Ecto neural progenitor cell (in vitro differentiated cells): ENCODE results near the gene GSTA3.
A peak's percentile ranks its signal among the peaks of the same experiment; 100 is the strongest.
"Not testable (repeated sequence)": the region's sequence is repeated elsewhere in the genome, so short reads cannot be mapped to it uniquely, and the experiment has no call there.

Experiments used
- DNase-seq: peaks from one replicate; pipeline ENCODE4 v3.0.0-alpha.2; 2018; ENCODE audit warnings: low spot score

The GSTA3 gene

DNA sequence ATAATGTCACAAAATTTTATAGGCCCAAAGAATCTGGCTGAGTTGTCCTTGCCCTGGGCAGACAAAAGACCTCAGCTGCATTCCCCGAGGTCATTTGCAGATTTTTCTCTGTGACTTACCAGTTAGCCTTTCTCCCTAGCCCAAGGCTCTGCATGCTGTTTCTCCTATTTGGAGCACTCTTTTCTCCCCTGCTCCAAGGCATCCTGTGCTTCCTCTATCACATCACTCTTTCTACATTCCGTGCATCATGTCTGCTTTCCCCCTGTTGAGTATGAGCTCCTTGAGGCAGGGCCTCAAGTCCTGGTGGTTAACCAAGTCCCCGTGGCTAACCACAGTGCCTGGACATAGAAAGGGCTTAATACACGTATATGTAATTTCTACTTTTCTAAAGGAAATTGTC, 593 bp upstream of the GSTA3 start:
- no peak for DNase-seq

- no peak for DNase-seq
Observed at GRCh38 chr6:52909131-52909530, 367 bp downstream of the GSTA3 start.

DNA sequence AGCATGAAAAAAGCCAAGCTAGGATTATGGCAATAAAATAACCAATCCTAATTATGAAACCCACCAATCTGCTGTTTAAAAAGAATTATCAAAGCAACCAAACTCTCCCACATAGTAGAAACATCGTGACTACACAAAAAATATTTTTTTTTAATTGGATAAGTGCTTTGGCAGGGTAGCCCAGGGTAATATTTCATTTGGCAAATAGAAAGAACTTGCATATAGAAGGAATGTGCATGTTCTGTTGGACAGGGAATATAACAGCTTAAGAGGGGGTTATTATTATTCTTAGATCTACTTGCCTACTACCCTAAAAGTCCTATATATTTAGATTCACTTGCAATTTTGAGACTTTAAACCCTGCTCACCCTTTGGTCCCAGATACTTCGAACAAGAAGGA, 972 bp downstream of the GSTA3 start:
- no peak for DNase-seq

GRCh38 chr6:52904562-52905279, 4.8 kb downstream of the GSTA3 start:
- DNase-seq = no peak

DNA sequence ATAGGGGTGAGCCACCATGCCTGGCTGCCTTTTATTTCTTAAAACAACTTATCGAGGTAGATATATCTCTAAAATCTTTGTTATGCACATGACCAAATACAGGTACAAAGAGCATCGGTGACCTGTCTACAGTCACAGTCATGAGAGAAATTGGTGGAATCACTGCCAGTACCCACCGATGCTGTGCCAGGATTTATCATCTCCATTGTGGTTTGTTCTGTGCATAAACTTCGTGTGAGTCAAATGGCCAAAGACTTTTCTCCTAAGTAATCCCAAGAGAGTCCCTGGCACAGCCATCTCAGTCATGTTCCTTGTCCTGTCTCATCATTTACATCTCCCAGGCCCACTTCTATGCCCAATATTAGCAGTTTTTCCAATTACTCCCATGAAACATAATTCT, 9.0 kb downstream of the GSTA3 start:
- DNase-seq = no peak

DNA sequence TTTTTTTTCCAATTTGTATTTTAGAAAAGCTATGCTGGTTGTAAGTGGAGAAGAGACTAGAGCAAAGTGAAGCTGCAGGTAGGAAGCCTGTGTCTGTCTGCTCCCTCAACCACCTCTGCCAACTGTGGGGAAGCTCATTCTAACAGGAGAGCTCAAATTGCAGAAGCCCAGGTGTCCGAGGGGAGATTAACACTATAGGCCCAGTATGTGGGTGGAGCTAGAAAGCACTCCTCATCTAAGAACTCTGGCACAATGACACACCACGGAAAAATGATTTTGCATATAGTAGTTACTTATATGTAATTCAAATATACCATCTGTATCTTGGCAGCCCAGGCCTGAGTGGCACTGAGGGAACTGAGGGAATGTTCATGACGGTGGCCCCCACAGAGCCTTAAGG, 13.7 kb downstream of the GSTA3 start:
- not testable (repeated sequence) for DNase-seq

DNA sequence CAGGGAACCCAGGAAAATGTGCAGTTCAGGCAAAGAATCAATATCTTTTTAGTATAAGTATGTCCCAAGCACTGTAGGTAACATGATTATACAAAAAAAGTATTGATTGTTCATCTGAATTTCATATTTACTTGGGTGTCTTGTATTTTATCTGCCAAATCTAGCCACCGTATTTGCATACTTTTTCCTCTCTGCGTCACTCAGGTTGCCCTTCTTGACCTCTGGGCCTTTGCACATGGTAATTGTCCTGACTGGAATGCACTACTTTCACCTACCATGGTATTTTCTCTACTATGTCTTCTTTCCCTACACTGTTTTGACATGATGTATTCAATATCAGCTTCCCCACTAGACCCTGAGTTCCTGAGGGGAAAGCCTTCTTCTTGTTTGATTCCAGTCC, 15.2 kb downstream of the GSTA3 start:
- DNase-seq = no peak

DNA sequence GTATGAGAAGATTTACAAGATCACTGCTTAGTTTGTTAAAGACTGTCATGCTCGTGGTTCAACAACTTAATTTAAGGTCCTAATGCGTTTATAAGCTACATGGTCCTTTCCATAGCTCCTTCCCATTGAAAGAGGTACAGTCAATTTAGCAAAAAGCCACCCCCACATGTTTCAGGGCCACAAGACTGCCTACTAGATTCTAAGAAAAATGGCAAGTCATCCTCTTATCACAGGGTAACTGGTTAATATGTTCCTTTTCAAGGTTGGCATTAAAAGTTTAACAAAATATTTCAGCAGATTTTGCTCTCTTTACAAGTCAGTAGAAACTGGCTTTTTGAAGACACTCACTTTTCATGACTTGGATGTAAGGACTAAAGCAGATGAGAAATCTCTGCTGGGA, 15.7 kb downstream of the GSTA3 start:
- DNase-seq = no peak

- no peak for DNase-seq
Observed at GRCh38 chr6:52893221-52893620, 16.3 kb downstream of the GSTA3 start.

- DNase-seq = no peak
Observed at GRCh38 chr6:52890018-52890417, 19.5 kb downstream of the GSTA3 start.

GRCh38 chr6:52887910-52888524, 21.5 kb downstream of the GSTA3 start:
- no peak for DNase-seq

DNA sequence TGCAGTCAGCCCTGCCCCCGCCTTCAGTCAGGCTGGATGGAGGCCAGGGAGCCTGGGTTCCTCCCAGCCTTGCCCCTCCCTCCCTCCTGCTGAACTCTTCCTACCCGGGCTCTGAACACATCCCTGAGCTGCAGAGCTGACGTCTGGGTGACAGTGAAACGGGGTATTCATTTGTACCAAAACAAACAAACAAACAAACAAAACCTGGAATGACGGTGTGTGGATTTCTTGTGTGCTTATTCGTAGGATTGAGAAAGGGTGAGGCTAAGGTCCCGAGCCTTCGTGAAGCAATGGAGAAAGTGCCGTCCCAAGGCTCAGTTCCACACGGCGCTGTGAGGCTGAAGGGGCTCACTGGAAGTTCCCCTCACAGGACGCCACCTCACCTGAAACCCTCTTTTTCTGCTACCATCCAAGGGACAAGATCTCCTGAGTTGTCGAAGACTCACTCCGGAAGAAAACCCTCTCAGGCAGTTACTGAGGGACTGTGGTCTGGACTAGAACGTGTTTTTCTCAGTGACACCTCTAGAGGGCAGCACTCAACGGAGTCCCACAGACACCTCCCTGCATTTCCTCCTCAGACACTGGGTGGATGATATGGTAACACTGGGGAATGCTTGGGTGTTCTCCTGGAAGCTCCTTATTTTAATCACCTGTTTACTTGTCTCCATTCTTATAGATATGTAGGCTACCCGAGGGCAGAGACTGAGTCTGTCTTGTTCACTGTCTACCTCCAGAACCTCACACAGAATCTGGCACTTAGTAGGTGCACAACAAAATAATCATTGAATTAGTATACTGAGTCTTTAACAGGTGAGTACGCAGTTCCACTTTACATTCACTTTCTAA, 27.3 kb downstream of the GSTA3 start:
- DNase-seq = peak; percentile 69

DNA sequence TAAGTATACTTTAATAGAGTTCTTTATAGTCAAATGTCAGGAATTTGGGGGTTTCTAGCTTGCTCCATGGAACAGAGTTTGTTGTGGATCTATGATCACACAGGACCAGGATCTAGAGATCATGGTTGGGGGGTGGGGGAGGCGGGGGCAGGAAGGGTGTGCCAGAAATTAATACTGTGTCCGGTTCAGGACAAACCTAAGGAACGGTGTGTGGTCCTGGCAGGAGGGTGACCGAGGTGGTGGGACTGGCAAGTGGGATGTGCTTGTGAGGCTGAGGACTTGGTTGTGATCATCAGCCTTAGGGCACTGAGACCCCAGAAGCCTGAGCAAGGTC, 27.9 kb downstream of the GSTA3 start:
- DNase-seq = no peak

GRCh38 chr6:52877786-52878185, 31.7 kb downstream of the GSTA3 start:
- no peak for DNase-seq

DNA sequence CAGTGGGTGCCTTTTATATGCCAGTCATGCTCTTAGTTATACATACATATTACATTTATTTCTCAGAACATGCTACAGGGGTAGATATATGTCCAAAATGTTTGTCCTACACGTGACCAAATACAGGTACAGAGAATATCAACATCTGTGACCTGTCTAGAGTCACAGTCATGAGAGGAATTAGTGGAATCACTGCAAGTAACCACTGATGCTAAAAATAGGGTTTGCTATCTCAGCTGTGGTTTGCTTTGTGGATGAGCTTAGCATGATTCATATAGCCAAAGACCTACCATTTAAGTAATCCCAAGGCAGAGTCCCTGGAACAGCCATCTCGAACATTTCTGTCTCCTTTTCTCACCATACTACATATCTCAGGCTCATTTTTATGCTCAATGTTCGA, 32.3 kb downstream of the GSTA3 start:
- no peak for DNase-seq

- no peak for DNase-seq
Observed at GRCh38 chr6:52876056-52876787, 33.3 kb downstream of the GSTA3 start.

DNA sequence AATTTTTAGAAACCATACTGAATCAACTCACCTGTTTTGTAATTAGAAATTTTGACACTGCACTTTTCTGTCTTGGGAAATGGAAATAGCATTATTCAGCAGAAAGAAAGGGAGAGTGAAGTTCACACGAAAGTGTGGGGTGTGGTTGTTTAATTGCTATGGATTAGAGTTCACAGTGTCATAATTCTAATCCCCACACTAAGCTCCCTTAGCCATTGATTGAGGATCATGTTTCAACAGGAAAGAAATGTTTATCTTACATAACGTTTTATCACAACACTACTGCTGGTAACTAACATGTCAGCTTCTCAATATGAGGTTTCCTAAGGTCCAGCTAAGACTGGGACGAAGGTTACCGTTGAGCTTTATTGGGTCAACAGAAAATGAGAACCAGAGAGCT, 37.5 kb downstream of the GSTA3 start:
- DNase-seq = no peak

DNA sequence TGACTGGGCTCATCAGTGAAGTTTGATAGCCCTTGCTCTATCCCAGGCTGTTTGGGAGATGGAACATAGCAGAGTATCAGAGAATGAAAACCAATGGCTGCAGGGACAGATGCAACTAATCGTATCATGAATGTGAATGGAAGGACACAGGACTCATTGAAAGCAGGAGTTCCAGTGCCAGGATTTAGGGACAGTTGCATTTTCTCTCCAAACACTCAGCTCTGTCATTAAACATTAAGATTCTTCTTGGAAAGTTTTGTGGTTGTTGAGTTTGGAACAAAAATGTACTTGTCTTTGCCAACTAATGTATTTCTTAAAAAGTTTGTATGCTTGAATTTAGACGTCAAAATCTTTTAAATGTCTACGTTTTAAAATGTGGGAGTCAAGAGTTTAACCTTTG, 37.9 kb downstream of the GSTA3 start:
- DNase-seq = no peak

DNA sequence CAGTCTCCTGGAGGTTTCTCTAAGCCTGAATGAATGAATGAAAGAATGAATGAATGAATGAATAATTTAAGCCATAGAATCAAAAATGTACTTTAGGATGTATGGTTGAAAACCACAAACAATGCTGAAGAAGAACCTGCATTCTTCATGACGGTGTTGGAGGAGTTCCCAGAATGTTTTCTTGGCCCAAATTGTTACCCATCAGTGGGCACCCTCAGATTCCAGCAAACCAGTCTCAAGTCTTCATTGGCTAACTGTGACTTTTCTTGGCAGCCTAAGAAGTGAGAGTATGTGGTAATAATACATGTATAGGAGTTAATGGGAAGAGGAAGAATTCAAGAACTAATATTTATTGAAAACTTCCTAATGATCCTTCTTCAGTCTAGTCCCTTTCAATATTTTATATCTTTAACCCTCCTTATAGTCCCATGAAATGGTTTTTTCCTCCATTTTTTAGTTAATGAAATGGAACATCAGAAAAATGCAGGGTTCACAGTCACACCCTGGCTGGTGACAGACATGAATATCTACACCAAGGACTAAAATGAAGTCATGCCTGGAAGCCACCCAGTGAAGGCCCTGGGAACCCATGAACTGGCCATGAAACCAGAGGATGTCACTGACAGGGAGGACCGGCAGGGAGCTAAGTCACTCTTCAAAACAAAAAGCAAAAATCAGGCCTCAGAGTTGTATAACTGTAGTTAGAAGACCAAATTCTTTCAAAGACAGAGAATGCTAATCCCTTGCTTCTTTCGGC, 39.0 kb downstream of the GSTA3 start:
- DNase-seq = not testable (repeated sequence)

- DNase-seq = not testable (repeated sequence)
Observed at GRCh38 chr6:52868899-52869298, 40.6 kb downstream of the GSTA3 start.

- DNase-seq = no peak
Observed at GRCh38 chr6:52868240-52868639, 41.3 kb downstream of the GSTA3 start.

GRCh38 chr6:52861151-52861550, 48.3 kb downstream of the GSTA3 start:
- DNase-seq = not testable (repeated sequence)
